Measurements from ENCODE around the gene CALN1. TPM values are rescaled to one million over a fixed set of nuclear protein-coding genes. Genes with fewer than 3 reads are reported as not detected.

CALN1 gene
- total and polyA plus RNA-seq, 9 donors: under 0.01 to 0.18 (median 0.13) TPM; not detected in 2

DNA sequence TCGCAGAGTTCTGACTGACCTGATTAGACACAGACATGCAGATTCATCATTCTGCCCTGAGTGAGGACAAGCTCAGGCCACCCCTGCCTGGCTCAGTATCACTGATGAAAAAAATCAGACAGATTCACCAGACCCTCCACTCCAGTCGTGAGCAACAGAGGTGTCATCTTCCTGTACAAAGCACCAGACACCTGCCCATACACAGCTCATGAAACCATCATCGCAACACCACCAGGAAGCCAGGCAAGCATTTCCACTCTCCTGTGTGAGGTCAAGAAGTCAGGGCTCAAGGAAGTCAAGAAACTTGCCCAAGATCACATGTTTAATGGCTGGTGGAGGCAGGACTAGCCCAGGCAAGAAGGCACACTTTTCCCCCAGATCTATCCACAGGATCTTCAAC lies 163.0 kb downstream of the CALN1 start:
- Histone ChIP-seq H3K9me3 (peaks cover 0 to 7% of the 10 kb centered on the region in 2 donors), H3K36me3 (no peaks in the 10 kb centered on the region), H3K4me1 (ENCODE audit: insufficient read depth) (no peaks in the 10 kb centered on the region), H3K4me3 (no peak overlapping the region), H3K27ac (no peak overlapping the region), H3K27me3 (no peaks in the 10 kb centered on the region)
- intact Hi-C loops (cut with DNase I): no loop called here
- WGBS, 3 donors: 69 to 94% (median 84%) methylated on average over 3 of the region's 3 CpGs
- DNase-seq: no peak
- TF ChIP-seq, protein P1, sequence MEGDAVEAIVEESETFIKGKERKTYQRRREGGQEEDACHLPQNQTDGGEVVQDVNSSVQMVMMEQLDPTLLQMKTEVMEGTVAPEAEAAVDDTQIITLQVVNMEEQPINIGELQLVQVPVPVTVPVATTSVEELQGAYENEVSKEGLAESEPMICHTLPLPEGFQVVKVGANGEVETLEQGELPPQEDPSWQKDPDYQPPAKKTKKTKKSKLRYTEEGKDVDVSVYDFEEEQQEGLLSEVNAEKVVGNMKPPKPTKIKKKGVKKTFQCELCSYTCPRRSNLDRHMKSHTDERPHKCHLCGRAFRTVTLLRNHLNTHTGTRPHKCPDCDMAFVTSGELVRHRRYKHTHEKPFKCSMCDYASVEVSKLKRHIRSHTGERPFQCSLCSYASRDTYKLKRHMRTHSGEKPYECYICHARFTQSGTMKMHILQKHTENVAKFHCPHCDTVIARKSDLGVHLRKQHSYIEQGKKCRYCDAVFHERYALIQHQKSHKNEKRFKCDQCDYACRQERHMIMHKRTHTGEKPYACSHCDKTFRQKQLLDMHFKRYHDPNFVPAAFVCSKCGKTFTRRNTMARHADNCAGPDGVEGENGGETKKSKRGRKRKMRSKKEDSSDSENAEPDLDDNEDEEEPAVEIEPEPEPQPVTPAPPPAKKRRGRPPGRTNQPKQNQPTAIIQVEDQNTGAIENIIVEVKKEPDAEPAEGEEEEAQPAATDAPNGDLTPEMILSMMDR (IDR thresholded peaks at IDR 0.05): no peak
- no peak for TF ChIP-seq POLR2A (IDR thresholded peaks at IDR 0.05)
- no peak for TF ChIP-seq EP300 (IDR thresholded peaks at IDR 0.05)

DNA sequence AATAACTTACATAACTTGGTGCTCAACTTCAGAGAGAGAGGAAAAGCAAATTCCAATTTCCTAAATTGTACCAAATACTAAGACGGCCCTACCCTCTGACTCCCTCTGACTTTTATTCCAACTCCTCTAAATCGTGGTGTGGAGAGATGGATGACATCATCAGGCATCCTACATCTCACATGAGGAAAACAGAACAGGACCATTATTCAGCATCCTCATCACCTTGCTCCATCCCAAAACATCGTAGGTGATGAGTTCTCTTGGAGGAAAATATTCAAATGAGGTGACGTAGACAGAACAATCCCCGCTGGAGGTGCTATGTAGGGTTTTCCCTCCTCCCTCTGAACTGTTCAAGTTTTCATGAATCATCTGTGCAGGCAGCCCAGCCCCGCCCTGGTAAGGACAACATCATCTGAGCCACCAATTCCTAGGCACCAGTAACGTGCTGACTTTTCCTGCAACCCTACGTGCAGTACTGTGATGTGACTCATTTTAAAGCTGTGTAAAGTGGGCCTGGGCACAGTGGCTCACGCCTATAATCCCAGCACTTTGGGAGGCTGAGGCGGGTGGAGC lies 167.2 kb downstream of the CALN1 start:
- TF ChIP-seq, protein P1 (IDR thresholded peaks at IDR 0.05): no peak
- TF ChIP-seq EP300 (IDR thresholded peaks at IDR 0.05): no peak
- no peak for TF ChIP-seq POLR2A (IDR thresholded peaks at IDR 0.05)
- 70 to 85% (median 74%) methylated on average over 10 of the region's 10 CpGs for WGBS, 3 donors
- Histone ChIP-seq H3K4me1 (ENCODE audit: insufficient read depth) (no peaks in the 10 kb centered on the region), H3K9me3 (peaks cover 0 to 7% of the 10 kb centered on the region in 2 donors), H3K27ac (no peak overlapping the region), H3K27me3 (no peaks in the 10 kb centered on the region), H3K36me3 (no peaks in the 10 kb centered on the region), H3K4me3 (no peak overlapping the region)
- DNase-seq: no peak
- intact Hi-C loops (cut with DNase I): no loop called here

DNA sequence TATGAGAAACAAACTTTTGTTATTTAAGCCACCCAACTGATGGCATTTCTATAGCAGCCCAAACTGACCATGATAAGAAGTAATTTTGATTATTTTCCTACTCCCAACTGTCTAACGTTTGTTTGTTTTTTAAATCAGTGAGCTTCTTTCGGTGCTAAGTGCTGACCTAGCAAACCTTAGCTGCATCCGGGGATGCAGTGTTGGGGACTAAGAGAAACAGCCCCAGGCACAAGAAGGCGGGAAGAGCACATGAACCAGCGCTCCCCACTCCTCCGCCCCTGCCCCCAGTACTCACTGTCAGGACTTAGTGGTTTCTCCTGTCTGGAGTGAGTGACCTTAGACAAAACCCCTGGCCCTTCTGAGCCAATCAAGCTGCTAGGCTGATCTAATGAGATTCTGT lies 168.8 kb downstream of the CALN1 start:
- no peaks in the 10 kb centered on the region for H3K36me3 ChIP-seq
- H3K27ac ChIP-seq: no peak overlapping the region
- intact Hi-C loops (cut with DNase I): no loop called here
- H3K4me1 ChIP-seq (ENCODE audit: insufficient read depth): no peaks in the 10 kb centered on the region
- no peak overlapping the region for H3K4me3 ChIP-seq
- no peak for DNase-seq
- 51 to 76% (median 56%) methylated on average over 6 of the region's 6 CpGs for WGBS, 3 donors
- TF ChIP-seq, protein P1 (IDR thresholded peaks at IDR 0.05): no peak
- no peak for TF ChIP-seq POLR2A (IDR thresholded peaks at IDR 0.05)
- TF ChIP-seq EP300 (IDR thresholded peaks at IDR 0.05): no peak
- H3K9me3 ChIP-seq: peaks cover 0 to 3% of the 10 kb centered on the region in 2 donors
- no peaks in the 10 kb centered on the region for H3K27me3 ChIP-seq

DNA sequence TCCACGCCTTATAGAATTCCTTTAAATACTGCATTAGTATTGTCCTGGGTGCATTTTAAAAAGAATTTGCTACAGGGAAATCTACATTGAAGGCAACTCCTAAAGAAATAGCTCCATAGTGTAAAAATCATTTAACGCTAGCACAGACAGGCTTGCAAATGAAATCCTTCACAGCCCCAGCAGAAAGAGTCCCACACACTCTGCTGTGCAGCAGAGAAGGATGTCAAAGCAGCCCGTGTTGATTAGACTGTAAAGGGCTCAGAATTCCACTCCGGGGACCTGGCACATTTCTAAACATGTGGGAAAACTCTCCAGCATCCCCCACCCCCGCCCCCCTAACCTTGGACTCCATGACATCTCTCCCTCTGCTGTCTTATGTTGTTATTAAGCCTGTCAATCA lies 176.8 kb downstream of the CALN1 start:
- Histone ChIP-seq H3K9me3 (no peaks in the 10 kb centered on the region), H3K27ac (no peak overlapping the region), H3K4me3 (no peak overlapping the region), H3K27me3 (no peaks in the 10 kb centered on the region), H3K4me1 (ENCODE audit: insufficient read depth) (no peaks in the 10 kb centered on the region), H3K36me3 (no peaks in the 10 kb centered on the region)
- DNase-seq: no peak
- WGBS, 3 donors: 55 to 64% (median 58%) methylated on average over 5 of the region's 5 CpGs
- intact Hi-C loops (cut with DNase I): no loop called here
- no peak for TF ChIP-seq EP300 (IDR thresholded peaks at IDR 0.05)
- TF ChIP-seq, protein P1 (IDR thresholded peaks at IDR 0.05): no peak
- no peak for TF ChIP-seq POLR2A (IDR thresholded peaks at IDR 0.05)

Data from ovary (tissue), 9 donors.